ENCODE data around the gene PAK2. TPM values are rescaled to one million over a fixed set of nuclear protein-coding genes. Genes with fewer than 3 reads are reported as not detected.

The PAK2 gene
- total and polyA plus RNA-seq, 9 of the 15 experiments (the other 6 are each of a cell fraction or from before 2014, with no cell fraction given): 13.2 to 72.4 (median 35.7) TPM

GRCh38 chr3:196867507-196868296 lies 128.0 kb downstream of the PAK2 start, which contains the start of gene SENP5 (continued):
- TF ChIP-seq ZNF740 (CRISPR knock-in tag; IDR thresholded peaks at IDR 0.05): no peak
- TF ChIP-seq ZNF740 (tag; IDR thresholded peaks at IDR 0.05): no peak
- no peak for TF ChIP-seq HMBOX1 (IDR thresholded peaks at IDR 0.05)
- TF ChIP-seq ZBTB12 (CRISPR knock-in tag; IDR thresholded peaks at IDR 0.05): peak; percentile 94
- no peak for TF ChIP-seq NFATC3 (IDR thresholded peaks at IDR 0.05)
- no peak for TF ChIP-seq MGA (IDR thresholded peaks at IDR 0.05)
- no peak for TF ChIP-seq ZNF592 (IDR thresholded peaks at IDR 0.05)
